NAMALWA (cell line): Measurements from ENCODE around the gene PNLIPRP1.

Experiments
- DNase-seq: peaks from one replicate; pipeline ENCODE4 v3.0.0-alpha.2; 2015; ENCODE audit warnings: low spot score

Gene PNLIPRP1

DNA sequence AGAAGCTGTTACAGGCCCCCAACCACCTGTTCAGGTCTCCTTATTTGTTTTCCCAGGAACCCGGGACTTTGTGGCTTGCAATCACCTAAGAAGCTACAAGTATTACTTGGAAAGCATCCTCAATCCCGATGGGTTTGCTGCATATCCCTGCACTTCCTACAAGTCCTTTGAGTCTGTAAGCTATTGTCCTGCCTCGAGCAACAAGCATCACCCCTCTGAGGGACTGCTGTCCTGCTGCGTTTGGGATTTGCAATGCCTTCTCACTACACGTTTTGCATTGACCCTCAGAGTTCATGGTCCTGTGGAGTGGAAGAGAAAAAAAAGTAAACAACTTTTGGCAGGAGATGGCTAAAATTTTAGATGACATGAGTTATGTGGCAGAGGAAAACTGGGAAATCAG lies 9.2 kb downstream of the PNLIPRP1 start:
- no peak for DNase-seq

DNA sequence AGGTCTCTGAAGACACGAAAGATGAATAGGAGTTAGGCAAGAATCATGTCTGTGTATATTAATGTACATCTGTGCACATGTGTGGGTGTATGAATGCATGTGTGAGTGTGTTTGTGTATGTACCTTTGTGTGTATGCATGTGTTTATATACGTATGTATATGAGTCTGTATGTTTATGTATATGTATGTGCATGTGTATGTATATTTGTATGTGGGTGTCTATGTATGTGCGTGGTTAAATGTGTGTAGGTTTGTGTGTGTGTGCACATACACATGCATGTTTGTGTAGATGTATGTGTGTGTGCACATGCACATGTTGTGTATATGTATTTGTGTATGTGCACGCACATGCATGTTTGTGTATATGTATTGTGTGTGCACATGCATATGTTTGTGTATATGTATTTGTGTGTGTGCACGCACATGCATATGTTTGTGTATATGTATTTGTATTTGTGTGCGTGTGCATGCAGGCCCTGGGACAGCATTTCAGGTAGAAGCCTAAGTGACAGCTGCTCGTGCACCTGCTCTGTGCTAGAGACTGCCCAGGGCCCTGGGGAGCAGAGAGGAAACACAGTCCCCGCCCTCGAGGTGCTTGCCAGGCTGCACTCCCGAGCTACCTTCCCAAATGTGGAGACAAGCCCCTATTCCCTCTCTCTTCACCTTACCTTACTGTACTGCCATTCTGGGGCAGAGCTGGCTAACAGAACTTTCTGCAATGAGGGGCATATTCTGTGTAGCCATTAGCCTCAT lies 12.1 kb downstream of the PNLIPRP1 start:
- DNase-seq, result no peak

DNA sequence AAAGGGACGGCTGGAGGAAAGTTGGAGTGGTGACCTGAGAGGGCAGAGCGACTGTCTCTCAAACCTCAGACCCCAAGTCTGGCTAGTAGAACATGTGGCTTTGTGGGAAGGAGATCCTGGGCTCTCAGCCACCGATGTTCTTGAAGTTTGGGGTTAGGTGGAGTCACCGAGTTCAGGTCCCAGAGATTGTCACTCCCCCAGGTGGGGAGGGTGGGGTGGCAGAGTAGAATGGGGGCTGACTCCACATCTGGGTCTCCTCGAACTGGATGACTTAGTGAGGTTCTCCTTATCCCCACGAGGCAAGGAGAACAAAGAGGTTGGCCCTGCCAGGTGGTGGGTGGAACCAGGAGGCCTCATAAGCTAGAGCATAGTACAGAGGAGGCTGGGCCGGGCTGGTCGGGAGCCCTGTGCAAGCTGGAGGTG lies 15.3 kb downstream of the PNLIPRP1 start:
- DNase-seq, result no peak

DNA sequence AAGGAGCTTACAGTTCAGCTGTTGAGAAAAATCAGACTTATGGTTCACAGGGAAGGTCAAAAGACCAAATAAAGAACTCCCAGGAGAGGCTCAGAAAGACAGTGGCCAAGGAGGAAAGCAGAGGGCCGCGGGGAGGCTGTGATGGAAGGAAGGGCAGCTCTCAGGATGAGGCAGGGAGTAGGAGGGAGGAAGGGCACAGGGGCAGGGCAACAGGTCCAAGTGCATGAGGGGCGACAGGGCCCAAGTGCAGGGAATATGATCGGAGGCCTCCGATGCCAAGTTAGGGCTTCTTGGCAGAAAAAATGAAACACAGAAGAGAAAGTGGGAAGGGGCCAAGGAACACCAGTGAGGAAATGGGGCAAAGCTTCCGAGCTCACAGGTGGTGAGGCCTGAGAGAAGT lies 16.6 kb downstream of the PNLIPRP1 start:
- no peak for DNase-seq

DNA sequence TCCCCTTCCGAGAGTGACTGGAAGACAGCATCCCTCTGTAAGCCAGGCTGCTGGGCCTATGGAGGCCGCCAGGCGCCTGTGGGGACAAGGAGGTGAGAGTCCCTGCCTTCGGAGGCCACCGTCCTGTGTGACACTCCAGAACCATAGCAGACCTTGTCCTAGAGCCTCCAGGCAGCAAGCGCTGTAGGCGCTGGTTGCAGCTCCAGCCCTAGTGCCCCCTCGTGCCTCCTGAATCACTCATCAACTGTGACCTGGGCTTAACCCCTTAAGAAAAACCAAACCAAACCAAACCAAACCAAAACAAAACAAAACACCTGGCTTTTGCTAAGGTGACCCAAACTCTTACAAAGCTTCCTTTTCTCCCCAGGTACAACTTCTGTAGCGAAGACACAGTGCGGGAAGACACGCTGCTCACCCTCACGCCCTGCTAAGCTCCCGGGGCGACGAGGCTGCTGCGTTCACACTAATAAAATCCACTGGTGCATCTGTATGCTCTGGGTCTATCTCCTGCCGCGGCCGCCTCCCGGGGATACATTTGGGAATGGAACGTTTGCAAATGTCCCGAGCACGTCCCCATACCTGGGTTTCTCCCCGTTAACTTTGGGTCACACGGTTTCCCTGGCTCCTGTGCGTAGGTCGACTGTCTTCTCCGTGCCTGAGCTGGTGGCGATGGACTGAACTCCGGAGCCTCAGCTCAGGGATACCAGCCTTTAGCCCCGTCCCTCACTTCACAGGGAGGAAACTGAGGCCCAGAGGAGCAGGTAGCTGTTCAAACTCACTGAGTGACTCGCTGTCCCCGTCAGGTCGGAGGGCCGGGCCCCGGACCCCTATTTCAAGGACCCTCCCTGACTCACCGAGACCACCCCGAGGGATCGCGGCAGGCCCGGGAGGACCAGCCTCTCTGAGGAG lies 18.2 kb downstream of the PNLIPRP1 start:
- no peak for DNase-seq

DNA sequence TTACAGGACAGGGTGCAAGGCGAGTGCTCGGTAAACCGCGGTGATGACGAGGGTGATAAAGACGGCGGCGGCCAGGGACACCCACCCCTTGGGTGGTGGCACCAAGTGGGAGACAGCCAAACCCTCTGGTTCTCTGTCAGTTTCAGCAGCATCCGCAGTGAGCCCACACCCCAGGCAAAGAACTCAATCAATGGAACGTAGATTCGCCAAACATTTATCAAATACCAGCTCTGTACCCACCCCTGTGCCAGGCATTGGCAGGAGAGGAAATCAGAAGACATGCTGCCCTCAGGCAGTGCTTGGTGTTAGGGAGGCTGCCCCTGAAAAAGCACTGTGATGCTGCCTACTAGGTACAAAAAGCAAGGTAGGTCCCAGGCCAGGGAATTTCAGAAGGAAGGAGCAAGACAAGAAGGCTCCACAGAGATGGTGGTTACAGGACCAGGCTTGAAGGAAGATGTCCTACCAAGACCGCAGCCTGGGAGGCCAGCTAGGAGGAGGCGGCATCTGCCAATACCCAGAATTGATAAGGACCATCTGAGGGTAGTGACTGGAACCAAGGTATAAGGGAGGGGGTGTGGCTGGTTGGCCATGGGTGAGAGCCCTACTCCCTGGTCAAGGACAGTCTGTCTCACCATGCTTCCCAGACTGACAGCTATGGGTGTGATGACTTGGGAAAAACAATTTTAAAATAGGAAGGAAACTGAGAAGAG lies 19.8 kb downstream of the PNLIPRP1 start:
- no peak for DNase-seq

DNA sequence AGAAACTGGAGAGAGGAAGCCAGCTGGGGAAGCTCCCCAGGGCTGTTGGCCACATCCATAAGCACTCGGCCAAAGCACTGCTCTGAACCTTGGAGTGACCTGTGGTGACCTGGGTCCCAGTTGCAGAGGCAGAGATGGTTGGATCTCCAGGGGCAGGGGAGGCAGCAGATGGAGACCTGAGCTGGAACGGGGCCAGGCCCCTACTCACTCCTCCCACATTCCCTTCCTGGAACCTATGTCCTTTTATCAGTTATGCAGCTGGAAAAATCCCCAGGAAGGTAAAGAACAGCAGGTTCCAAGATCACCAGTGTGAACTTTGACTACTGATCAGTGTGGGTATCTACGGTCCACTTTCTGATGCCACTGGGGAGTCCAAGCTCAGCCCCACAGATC lies 20.4 kb downstream of the PNLIPRP1 start:
- no peak for DNase-seq

DNA sequence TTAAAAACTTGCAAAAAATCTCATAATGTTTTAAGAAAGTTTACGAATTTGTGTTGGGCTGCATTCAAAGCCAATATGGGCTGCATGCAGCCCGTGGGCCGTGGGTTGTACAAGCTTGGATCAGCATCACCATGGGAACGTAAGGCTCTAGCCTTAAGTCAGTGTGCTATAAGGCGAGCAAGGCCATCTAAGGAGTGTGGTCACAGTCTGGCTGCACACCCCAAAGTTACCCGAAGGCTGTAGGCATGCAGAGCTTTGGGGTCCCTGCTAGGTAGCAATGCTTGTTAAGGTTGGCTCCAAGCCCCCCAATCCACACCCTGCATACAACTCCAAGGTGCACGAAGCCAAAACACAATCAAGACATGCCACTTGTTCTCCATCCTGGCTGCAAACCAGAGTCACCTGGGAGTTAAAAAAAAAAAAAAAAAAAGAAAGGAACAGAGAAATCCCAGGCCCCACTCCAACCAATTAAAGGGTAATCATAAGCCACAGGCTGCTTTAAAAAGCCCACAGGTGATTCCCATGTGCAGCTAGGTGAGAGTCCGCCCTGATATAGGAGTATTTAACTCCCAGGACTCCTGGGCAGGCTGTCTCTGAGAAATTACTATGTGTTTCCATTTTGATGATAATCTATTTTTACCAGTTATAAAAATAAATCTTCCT lies 21.5 kb downstream of the PNLIPRP1 start:
- no peak for DNase-seq

DNA sequence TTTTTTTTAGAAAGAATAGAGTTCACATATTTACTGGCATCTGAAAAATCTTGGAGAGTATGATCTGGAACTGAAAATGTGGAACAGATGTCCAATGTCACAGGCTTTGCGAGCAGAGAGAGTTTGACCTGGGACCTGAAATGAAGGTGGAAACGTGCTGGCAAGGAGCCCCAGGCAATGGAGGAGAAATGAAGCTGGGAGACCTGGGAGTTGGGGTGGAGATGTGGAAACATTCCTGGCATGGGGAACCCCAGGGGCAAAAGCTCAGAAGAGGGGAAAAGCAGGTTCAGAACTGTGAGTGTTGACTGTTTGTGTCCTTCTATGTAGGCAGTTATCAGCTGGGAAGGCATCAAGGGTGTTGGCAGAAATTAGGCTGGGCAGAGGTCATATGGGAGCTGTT lies 22.7 kb downstream of the PNLIPRP1 start:
- DNase-seq, result no peak

DNA sequence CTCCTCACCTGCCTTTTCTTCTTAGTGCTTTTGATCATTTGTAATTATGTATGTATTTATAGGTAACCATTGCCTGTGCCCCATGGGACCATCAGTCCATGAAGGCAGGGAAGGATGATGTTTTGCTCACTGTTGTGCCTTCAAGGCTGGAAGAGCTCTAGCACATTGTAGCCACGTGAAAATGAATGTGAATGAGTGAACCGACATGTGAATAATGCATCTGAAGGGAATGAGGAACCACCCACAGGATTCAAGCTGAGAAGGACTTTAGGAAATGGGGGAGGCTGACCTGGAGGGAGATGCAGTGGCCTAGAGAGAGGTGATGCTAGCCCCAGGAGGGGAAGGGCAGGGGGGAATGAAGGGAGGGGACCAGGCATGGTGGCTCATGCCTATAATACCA lies 24.0 kb downstream of the PNLIPRP1 start:
- DNase-seq, result no peak

DNA sequence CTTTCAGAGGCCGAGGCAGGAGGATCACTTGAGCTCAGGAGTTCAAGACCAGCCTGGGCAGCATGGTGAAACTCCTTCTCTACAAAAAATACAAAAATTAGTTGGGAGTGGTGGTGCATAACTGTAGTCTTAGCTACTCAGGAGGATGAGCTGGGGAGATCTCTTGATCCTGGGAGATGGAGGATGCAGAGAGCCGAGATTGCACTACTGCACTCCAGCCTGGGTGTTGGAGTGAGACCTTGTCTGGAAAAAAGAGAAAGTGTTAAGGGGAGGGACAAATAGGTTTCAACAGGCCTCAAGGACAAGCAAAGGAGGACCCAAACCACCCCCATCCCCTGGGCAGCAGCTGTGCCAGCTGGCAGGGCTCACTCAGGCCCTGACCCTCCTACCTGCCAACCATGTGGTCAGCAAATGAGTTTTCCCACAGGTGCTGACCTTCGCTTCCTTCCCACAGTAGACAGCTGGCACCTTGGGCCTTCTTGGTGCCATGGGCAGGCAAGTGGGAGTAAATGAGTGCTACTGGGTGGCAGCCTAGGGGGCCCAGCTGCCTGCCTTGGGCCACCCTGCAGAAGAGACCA lies 24.5 kb downstream of the PNLIPRP1 start:
- no peak for DNase-seq

DNA sequence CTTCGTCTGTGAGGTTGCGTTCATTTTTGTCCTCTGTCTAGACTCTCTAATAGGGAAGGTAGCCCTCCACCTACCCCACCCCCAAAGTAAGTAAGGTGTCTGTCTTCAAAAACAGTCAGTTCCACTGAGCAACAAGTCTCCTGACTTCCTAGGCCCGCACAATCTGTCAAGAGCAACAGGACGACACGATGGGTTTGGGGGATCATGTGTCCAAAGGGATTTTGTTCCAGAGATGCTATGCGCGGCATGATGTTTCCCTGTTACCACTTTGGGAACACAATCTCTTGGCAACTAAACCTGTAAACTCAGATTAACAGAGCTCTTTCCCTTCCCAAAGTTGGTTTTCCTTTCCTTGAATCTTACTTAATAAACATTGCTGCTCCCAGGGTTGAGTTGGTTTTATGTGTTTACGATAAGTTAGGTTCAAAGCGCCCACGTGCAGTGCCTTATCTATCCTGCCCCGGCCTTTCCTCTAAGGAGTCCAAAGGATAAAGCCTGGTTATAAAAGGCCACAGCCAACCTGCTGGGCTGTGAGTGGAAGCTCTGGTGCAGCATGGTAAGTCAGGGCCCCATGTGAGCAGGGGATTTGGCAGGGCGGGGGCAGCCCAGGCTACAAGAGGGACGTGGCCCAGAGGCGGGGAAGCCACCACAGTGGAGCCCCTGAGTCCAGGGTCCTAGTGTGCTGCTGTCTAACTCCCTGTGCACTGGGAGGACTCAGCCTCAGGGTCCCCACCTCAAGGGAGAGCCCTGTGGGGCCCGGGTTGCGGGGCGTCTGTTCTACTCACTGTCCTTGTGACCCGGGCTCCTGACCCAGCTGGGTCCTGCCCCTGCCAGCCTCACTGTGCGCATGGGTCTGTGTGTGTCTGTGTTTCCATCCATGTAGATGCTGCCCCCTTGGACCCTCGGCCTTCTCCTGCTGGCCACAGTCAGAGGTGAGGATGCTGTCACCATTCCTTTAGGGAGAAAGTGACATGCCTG lies 30.0 kb downstream of the PNLIPRP1 start, which contains the start of gene PNLIPRP2:
Gene PNLIPRP2, plus strand, starts transcription at position 531 of the 978 bp plus-strand sequence.
- no peak for DNase-seq

DNA sequence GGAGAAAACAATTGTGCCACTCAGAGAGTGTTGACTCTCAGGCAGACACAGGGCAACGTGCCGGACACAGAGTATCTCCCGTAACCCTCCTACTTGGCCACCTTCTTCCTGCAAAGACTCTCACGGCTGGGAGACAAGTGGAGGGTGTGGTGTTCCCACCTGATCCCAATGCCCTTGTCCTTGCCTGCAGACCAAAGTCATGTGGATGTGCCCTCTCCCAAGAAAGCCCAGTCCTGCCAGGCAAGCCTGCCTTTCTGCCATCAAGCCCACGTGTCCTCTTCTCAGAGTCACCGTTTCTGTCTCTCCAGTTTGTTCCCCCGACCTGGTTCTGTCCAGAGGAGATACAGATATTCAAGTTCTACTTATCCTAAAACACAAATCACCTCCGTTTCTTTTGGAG lies 30.7 kb downstream of the PNLIPRP1 start:
- no peak for DNase-seq

DNA sequence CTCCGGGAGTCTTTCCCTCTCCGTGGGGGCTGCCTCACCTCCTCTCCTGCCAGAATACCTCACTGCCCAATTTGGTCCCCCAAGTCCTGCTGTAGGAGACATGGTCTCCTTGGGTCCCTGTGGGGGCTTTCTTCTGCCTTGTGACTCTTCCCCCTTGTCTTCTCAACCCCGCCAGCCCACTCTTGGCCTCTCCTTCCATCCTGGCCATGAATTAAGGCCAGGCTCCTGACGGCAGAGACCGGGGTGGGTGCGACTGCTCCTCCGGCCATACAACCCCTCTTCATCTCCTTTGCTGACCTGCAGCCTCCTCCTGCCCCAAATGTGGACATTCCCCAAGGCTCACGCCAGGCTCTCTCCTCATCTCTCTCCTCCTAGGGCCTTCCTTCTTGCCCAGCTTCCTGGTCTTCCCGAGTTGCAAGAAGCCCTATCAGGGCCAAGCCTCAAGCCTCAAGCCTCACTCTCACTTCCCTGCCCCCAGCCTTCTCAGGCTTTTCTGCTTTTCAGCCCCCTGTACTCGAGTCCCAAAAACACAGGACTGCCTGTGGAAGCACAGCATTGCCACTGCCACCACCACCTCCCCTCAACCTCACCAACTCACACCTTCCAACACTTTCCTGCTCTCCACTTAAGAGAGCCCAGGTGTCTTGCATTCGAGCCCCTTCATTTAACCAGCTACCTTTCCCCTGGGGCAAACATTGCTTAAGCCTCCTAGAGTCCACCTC lies 31.3 kb downstream of the PNLIPRP1 start:
- DNase-seq, result no peak

DNA sequence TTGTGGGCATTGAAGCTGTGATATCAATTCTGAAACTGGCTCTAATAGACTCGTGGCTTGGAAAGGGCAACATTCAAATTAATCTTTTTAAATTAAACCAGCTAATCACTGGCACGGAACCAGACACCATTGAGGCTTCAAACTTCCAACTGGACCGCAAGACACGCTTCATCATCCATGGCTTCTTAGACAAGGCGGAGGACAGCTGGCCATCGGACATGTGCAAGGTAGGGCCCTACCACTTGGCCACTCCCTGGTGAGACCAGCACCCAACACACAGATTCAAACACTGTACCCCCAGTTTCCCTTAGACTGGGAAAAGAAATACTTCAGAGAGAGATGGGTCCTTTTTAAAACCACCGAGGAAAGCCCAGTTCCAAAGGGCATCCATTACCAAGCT lies 35.1 kb downstream of the PNLIPRP1 start:
- no peak for DNase-seq

DNA sequence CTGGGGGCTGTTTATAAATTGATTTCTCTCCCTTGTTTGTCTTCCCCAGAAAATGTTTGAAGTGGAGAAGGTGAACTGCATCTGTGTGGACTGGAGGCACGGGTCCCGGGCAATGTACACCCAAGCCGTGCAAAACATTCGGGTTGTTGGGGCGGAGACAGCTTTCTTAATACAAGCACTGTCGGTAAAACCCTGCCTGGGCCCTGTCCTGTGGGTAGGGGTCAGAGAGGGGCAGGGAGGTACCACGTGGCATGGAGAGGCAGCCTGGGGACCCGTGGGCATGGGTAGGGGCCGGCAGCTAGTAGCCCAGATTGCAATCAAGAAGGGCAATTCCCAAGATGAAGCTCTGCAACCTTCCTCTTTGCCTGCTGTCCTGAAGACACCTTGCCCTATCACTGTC lies 36.1 kb downstream of the PNLIPRP1 start:
- DNase-seq, result no peak

DNA sequence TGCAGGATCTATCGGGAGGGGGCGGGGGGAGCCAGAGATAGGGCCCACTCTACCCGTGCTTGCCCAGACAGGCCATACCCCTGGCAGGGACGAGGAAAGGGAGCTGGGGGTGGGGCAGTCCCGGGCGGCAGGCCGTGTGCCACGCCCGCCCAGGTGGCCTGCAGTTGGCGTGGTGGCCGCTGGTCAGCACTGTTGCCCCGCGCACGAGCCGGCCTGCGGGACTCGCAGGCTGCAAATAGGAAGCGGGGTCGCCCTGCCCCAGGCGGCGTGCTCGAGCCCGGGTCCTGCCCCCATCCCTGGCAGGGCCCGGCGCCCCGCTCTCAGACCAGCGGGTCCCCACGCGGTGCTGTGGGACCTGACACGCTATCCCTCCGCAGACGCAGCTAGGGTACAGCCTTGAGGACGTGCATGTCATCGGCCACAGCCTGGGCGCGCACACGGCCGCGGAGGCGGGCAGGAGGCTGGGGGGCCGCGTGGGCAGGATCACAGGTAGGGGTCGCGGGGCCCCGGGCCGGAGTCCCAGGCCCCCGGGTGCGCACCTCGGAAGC lies 36.7 kb downstream of the PNLIPRP1 start:
- no peak for DNase-seq

DNA sequence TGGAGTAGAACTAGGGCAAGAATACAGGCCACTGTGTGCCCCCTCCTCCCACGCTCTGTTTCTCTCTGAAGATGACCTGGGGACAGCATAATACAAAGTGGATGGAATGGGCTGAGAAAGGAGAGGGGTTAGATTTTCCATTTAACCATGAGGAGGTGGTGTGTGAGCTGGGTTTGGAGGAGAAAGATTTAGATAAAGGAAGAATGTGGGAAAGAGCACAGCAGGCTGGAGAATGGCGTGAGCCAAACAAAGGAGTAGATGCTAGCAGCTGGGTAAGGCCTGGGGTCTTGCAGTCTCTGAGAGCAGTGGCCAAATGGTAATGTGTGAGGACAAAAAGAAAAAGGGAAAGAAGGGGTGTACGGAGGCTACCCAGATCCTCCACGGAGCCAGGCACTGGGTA lies 38.6 kb downstream of the PNLIPRP1 start:
- no peak for DNase-seq

DNA sequence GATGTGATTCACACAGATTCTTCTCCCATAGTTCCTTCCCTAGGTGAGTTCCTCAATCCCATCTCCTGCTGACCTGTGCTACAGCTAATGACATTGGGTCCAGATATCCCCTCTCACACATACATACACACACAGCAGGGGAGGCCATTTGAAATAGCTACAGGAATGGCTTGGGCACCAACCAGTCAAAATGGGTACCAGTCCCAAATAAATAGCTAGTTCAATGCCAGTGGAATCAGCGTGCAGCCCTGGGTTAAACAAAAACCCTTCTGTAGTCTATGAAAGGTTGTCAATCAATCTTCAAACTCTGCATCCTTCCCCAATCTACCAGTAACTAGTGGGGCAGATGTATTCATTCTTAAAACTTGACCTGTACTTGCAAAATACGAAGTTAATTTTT lies 39.3 kb downstream of the PNLIPRP1 start:
- DNase-seq, result no peak
